HG03432 (cell line): ENCODE measurements around the gene BAX.

Source experiments
- ATAC-seq: cut with Tn5 transposase; IDR thresholded peaks from one replicate; pipeline ENCODE4 v1.9.1; 2021; ENCODE audit warnings: mild to moderate bottlenecking, moderate library complexity; ENCODE audit not compliant: unreplicated experiment

BAX gene

GRCh38 chr19:49010453-49010852 is 55.8 kb downstream of the BAX start:
- no peak for ATAC-seq

DNA sequence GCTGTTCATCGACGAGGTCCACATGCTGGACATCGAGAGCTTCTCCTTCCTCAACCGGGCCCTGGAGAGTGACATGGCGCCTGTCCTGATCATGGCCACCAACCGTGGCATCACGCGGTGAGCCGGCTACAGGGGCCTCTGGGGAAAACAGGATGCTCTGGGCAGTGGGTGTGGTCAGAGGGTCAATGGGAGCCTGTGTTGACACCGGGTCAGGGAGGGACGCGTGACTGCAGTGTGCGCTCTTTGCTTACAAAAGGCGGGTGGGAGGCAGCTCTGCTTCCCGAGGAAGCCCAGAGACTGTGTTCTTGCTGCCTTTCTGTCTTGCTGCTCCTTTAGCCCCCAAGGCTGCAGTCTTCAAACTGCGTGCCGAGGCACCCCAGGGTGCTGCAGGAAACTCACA is 56.5 kb downstream of the BAX start:
- no peak for ATAC-seq
